ENCODE results near the gene RALGPS1. TPM values are rescaled to one million over a fixed set of nuclear protein-coding genes. Genes with fewer than 3 reads are reported as not detected.
A peak's percentile ranks its signal among the peaks of the same experiment; 100 is the strongest.

RALGPS1 gene
- total RNA-seq, 1 experiment from 2014 or later, result 0.03 TPM

DNA sequence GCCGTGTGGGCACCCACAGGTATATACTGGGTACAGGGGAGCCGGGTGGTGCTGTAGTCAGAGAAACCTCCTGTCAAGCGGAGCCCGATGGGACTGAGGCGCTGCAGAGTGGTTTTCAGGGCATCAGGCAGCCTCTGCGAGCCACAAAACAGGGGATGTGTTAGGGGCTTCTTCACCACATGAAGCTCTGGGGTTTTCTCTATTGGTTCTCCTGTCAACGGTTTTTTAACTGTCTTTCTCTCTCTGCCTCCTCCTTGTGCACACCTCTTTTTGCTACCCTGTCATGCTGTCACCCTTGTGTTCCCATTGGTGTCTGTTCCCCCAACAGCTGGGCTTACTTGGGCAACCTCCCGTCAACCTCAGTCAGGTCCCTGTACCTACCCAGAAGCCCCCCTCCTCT is 19.9 kb downstream of the RALGPS1 start:
- H3K9me3 ChIP-seq, result no peaks in the 10 kb centered on the region
- H3K4me3 ChIP-seq, result no peak overlapping the region
- H3K27me3 ChIP-seq, result no peaks in the 10 kb centered on the region
- H3K36me3 ChIP-seq, result no peaks in the 10 kb centered on the region
- no peak for DNase-seq

DNA sequence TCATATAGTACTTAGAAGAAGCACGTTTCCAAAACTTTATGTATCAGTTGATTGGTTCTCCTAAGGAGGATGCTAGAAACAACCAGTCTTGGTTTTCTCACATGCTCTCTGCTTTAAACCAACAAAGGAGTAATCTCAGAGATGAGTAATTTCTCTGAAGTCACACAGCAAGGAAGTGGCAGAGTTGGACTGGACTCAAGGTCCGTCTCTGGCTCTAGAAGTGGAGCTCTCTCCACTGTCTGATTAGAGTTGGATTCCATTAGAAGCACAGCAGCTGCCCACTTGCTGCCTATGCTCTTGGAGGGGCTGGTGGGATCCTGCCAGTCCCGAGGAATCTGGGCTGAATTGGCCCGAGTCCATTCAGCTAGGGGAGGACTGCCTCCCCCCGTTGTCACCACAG is 21.0 kb downstream of the RALGPS1 start:
- DNase-seq, result peak; percentile 40
- Histone ChIP-seq H3K9me3 (no peaks in the 10 kb centered on the region), H3K4me3 (no peak overlapping the region), H3K36me3 (no peaks in the 10 kb centered on the region), H3K27me3 (no peaks in the 10 kb centered on the region)

DNA sequence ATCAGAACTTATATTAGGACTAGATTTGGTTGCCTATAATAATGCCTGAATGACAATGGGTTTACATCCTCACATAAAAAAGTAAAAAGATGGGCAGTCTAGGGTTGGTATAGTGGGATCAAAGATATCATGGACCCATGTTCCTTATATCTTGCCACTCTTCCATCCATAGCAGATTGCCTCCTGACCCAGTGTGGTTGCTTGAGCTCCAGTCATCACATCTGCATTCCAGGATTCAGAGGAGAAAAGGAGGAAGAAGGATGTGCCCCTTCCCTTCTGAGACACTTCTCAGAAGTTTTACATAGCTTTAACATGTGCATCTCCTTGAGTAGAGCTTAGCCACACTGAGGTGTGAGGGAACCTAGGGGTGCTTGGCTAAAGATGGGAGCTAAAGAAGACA is 22.9 kb downstream of the RALGPS1 start:
- DNase-seq, result no peak
- Histone ChIP-seq H3K4me3 (no peak overlapping the region), H3K9me3 (no peaks in the 10 kb centered on the region), H3K27me3 (no peaks in the 10 kb centered on the region), H3K36me3 (no peaks in the 10 kb centered on the region)

- DNase-seq, result no peak
- Histone ChIP-seq H3K4me3 (no peak overlapping the region), H3K9me3 (no peaks in the 10 kb centered on the region), H3K36me3 (no peaks in the 10 kb centered on the region), H3K27me3 (no peaks in the 10 kb centered on the region)
Measured at GRCh38 chr9:126938327-126938726, 23.7 kb downstream of the RALGPS1 start.

- H3K4me3 ChIP-seq, result no peak overlapping the region
- no peaks in the 10 kb centered on the region for H3K36me3 ChIP-seq
- DNase-seq, result no peak
- H3K27me3 ChIP-seq, result no peaks in the 10 kb centered on the region
- H3K9me3 ChIP-seq, result no peaks in the 10 kb centered on the region
Measured at GRCh38 chr9:126939821-126940221, 25.2 kb downstream of the RALGPS1 start.

- Histone ChIP-seq H3K36me3 (no peaks in the 10 kb centered on the region), H3K9me3 (no peaks in the 10 kb centered on the region), H3K27me3 (no peaks in the 10 kb centered on the region), H3K4me3 (no peak overlapping the region)
- no peak for DNase-seq
Measured at GRCh38 chr9:126942399-126942798, 27.8 kb downstream of the RALGPS1 start.

DNA sequence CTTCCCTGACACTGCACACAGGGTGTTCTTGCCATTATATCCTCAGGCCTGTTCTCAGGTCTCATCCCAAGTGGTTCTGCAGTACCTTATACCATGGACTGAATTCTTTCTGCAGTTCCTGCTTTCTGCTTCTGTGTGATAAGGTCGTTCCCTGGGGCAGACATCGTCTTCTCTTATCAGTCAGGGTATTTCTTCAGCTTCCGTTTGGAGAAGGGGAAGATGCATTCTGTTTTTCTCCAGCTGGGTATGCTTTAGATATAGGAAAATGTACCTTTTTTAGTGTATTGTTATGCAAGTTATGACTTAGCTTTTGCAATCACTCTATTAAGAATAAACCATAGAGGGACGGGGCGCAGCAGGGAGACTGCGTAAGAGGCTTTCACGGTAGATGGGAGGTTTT is 31.1 kb downstream of the RALGPS1 start:
- Histone ChIP-seq H3K27me3 (no peaks in the 10 kb centered on the region), H3K4me3 (no peak overlapping the region), H3K36me3 (no peaks in the 10 kb centered on the region), H3K9me3 (no peaks in the 10 kb centered on the region)
- no peak for DNase-seq

DNA sequence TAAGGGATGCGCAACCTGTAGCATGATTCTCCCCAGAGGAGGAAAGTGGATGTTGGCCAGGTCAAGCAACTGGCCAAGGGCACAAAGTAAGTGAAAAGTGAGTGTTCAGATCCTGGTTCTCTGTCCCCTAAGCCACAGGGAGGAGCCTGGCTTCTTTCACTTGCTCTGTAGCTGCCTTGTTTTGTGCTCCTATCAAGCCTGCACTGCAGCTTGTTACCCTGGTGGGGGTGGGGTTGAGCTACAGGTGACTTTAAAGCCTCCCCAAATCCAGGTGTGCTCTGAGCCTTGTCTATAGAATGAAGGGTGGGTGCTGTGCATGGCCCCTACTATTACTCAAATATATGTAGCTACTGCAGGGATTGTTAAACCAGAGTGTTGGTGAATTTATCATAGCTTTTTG is 32.9 kb downstream of the RALGPS1 start:
- no peaks in the 10 kb centered on the region for H3K36me3 ChIP-seq
- no peaks in the 10 kb centered on the region for H3K9me3 ChIP-seq
- no peak for DNase-seq
- H3K27me3 ChIP-seq, result no peaks in the 10 kb centered on the region
- no peak overlapping the region for H3K4me3 ChIP-seq

DNA sequence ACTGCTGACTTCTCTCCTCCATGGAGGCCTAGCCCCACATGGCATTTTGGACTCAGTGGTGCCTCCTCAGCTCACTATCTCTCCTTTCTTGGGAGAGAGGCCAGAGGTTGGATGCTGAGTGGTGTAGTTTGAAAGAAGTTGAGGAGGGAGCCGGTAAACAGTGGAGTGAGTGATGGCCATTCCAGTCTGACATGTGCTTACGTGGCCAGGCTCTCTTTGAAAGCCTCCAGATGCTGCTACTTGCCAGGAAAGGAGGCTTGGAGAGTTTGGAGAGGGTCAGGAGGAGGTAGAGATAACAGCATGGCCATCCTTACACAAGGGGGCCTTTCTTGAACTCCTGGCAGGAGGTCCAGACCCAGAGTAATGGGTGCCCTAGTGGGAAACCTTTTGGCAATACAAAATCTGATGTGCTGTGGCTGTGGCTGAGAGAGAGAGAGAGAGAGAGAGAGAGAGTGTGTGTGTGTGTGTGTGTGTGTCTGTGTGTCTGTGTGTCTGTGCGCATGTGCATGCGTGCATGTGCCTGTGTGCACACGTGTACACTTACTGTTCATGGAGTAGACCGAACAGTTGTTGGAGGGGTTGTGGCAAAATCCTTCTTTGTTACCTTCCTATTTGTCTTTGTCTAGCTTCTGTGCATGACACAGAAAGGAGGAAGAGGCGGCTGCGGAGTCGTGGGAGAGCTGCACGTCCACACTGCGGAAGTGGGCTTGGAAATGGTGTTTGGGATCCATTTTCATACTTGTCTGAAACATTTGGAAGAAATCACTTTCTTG is 37.8 kb downstream of the RALGPS1 start:
- no peak overlapping the region for H3K4me3 ChIP-seq
- DNase-seq, result no peak
- H3K9me3 ChIP-seq, result no peaks in the 10 kb centered on the region
- no peaks in the 10 kb centered on the region for H3K27me3 ChIP-seq
- no peaks in the 10 kb centered on the region for H3K36me3 ChIP-seq

GRCh38 chr9:126953041-126953809 is 38.6 kb downstream of the RALGPS1 start:
- DNase-seq, result no peak
- Histone ChIP-seq H3K27me3 (no peaks in the 10 kb centered on the region), H3K9me3 (no peaks in the 10 kb centered on the region)

GRCh38 chr9:126955811-126956210 is 41.2 kb downstream of the RALGPS1 start:
- H3K4me3 ChIP-seq, result no peak overlapping the region
- H3K36me3 ChIP-seq, result no peaks in the 10 kb centered on the region
- no peaks in the 10 kb centered on the region for H3K9me3 ChIP-seq
- H3K27me3 ChIP-seq, result no peaks in the 10 kb centered on the region
- DNase-seq, result no peak

More at GRCh38 chr9:126953041-126953809, 38.6 kb downstream of the RALGPS1 start:
- Histone ChIP-seq H3K36me3 (no peaks in the 10 kb centered on the region), H3K4me3 (no peak overlapping the region)

GRCh38 chr9:126956917-126957686 is 42.5 kb downstream of the RALGPS1 start:
- peak; percentile 76 for DNase-seq
- Histone ChIP-seq H3K4me3 (no peak overlapping the region), H3K27me3 (no peaks in the 10 kb centered on the region), H3K9me3 (no peaks in the 10 kb centered on the region), H3K36me3 (no peaks in the 10 kb centered on the region)

GRCh38 chr9:126957687-126958053 is 43.1 kb downstream of the RALGPS1 start:
- Histone ChIP-seq H3K4me3 (no peak overlapping the region), H3K27me3 (no peaks in the 10 kb centered on the region), H3K36me3 (no peaks in the 10 kb centered on the region), H3K9me3 (no peaks in the 10 kb centered on the region)
- DNase-seq, result peak; percentile 46

- DNase-seq, result no peak
- Histone ChIP-seq H3K4me3 (no peak overlapping the region), H3K9me3 (no peaks in the 10 kb centered on the region)
Measured at GRCh38 chr9:126959336-126959735, 44.8 kb downstream of the RALGPS1 start.

DNA sequence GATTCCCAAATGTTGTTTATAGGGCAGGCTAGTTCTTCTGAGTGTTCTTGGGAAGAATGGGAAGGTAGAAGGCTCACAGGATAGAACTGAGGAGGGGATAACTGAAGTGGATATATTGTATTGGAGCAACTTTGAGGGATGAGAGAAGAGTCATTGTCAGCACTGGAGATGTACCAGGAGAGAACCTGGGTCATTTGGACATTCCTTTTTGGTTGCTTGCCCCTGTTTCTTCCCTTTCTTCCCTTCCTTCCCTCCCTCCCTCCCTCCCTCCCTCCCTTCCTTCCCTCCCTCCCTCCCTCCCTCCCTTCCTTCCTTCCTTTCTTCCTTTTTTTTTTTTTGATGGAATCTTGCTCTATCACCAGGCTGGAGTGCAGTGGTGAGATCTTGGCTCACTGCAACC is 45.3 kb downstream of the RALGPS1 start:
- Histone ChIP-seq H3K27me3 (no peaks in the 10 kb centered on the region), H3K9me3 (no peaks in the 10 kb centered on the region), H3K4me3 (no peak overlapping the region), H3K36me3 (no peaks in the 10 kb centered on the region)
- no peak for DNase-seq

More at GRCh38 chr9:126959336-126959735, 44.8 kb downstream of the RALGPS1 start:
- no peaks in the 10 kb centered on the region for H3K36me3 ChIP-seq
- H3K27me3 ChIP-seq, result no peaks in the 10 kb centered on the region

GRCh38 chr9:126962336-126962735 is 47.8 kb downstream of the RALGPS1 start:
- H3K27me3 ChIP-seq, result no peaks in the 10 kb centered on the region
- no peaks in the 10 kb centered on the region for H3K36me3 ChIP-seq
- H3K4me3 ChIP-seq, result no peak overlapping the region
- DNase-seq, result no peak
- no peaks in the 10 kb centered on the region for H3K9me3 ChIP-seq

DNA sequence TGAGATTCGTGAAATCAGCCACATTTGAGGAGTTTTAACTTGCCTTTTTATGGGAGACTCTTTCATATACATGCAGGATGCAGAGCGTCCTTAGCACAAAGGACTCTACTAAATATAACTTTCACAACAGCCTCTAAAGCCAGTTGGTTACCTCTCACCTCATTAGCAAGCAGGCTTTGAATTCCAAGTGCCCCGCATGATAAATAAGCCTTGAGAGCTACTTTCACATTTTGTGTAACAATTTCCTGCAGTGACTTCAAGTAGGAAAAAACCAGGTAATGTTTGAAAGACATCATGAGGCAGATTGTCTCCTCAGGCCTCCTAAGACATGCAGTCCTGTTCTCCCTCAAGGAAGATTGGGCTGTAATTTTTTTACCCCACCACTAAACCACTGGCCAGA is 50.5 kb downstream of the RALGPS1 start:
- no peak for DNase-seq
- no peak overlapping the region for H3K4me3 ChIP-seq
- H3K9me3 ChIP-seq, result no peaks in the 10 kb centered on the region
- H3K27me3 ChIP-seq, result no peaks in the 10 kb centered on the region
- no peaks in the 10 kb centered on the region for H3K36me3 ChIP-seq
